Left renal cortex interstitium (tissue), 4 donors: ENCODE measurements around the gene TDRD5. TPM values are rescaled to one million over a fixed set of nuclear protein-coding genes. Genes with fewer than 3 reads are reported as not detected.

ENCODE experiments used
- polyA plus RNA-seq, 4 donors: library from polyadenylated mRNA; unstranded; fragments of 120-200 nt; gene quantifications; one replicate each; pipeline ENCODE4 v1.2.1, GENCODE V29; 2013; ENCODE audit not compliant: insufficient read length in 4 of 4

Gene TDRD5
- polyA plus RNA-seq, 4 donors, result 2.6 to 5.5 (median 4.3) TPM

Other genes starting within 250 kb of the TDRD5 start
- 10 to 100 TPM in 2 of 4 donors, 1 to 10 TPM in 2; 8.4 to 44.3 (median 18.2) TPM for gene AXDND1, start 225.9 kb upstream of the TDRD5 start, polyA plus RNA-seq
- 100 to 1,000 TPM; 351 to 448 (median 408) TPM for gene NPHS2, start 15.9 kb upstream of the TDRD5 start, polyA plus RNA-seq
- gene FAM163A, start 151.5 kb downstream of the TDRD5 start, polyA plus RNA-seq, result 1 to 10 TPM in 1 of 4 donors, under 1 TPM in 3; 0.52 to 1.0 (median 0.63) TPM